Erythroblast (primary cell): ENCODE data around the gene SYT9.

ENCODE experiments used
- DNase-seq, 2 experiments: peaks; one replicate each; lab custom pipeline; 2025; lab: John Stamatoyannopoulos, UW
- GATA1 ChIP-seq: IDR thresholded peaks from 2 replicates; pipeline ENCODE4 v1.6.1; 2011; ENCODE audit warnings: low read depth, mild to moderate bottlenecking, control low read depth, low read length, moderate library complexity
- POLR2A ChIP-seq: IDR thresholded peaks from 2 replicates; pipeline ENCODE4 v1.6.1; 2011; ENCODE audit warnings: mild to moderate bottlenecking, low read length

The SYT9 gene

GRCh38 chr11:7469351-7469865 lies 217.7 kb downstream of the SYT9 start:
- no peak for DNase-seq
- TF ChIP-seq POLR2A (no peak), GATA1 (no peak)

GRCh38 chr11:7471071-7471470 lies 219.4 kb downstream of the SYT9 start:
- DNase-seq, result no peak
- TF ChIP-seq POLR2A, result no peak
- TF ChIP-seq GATA1, result no peak

DNA sequence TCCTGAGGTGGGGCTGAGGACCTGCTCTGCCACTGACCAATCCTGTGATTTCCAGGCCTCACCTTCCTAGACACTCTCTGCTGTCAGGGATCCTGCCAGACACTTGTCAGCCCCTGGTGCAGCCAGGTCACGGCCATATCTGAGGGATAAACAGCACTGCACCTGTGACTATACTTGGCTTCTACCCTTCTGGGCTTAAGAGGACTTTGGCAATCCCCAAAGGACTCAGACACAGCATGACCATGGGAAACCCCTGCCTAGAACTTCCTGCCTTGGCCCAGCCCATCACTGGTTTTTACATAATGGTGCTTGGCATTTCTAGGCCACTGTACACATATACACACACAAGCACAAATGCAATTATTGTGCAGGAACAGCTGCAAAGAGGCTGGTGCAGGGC lies 222.0 kb downstream of the SYT9 start:
- TF ChIP-seq POLR2A (no peak), GATA1 (no peak)
- no peak for DNase-seq

GRCh38 chr11:7480113-7480512 lies 228.4 kb downstream of the SYT9 start:
- no peak for TF ChIP-seq POLR2A
- TF ChIP-seq GATA1, result no peak
- no peak for DNase-seq

DNA sequence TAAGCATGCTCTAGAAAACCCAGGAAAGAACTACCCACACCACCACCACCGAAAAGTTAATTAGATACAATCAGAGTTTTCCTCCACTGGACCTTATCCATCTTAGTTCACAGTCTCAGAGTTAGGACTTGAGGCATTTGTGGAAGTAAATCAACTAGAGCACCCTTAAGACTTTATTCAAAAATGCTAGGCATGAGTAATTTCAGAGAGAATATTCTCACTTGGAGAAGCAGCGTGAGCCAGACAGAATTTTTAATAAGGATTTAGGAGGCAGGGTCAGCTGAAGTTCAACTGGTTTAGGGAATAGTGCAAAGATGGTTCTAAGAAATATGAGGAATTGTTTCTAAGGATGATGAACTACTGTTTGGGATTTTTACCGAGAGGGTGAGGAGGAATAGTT lies 232.4 kb downstream of the SYT9 start:
- TF ChIP-seq POLR2A, result no peak
- TF ChIP-seq GATA1, result no peak
- no peak for DNase-seq

GRCh38 chr11:7484645-7485044 lies 232.9 kb downstream of the SYT9 start:
- DNase-seq, result no peak
- TF ChIP-seq GATA1 (no peak), POLR2A (no peak)

GRCh38 chr11:7485186-7486097 lies 233.7 kb downstream of the SYT9 start, which contains the start of gene OLFML1:
TSS of gene OLFML1 (plus strand) at chr11:7485506. CDS start at chr11:7485876, 370 bp downstream.
- no peak for DNase-seq

GRCh38 chr11:7486098-7486780 lies 234.5 kb downstream of the SYT9 start:
- no peak for TF ChIP-seq GATA1
- no peak for TF ChIP-seq POLR2A
- no peak for DNase-seq

More at GRCh38 chr11:7485186-7486097, 233.7 kb downstream of the SYT9 start, which contains the start of gene OLFML1:
- TF ChIP-seq GATA1 (no peak), POLR2A (no peak)

- DNase-seq, result no peak
- TF ChIP-seq POLR2A (no peak), GATA1 (no peak)
These were observed 235.1 kb downstream of the SYT9 start for GRCh38 chr11:7486781-7487140.

DNA sequence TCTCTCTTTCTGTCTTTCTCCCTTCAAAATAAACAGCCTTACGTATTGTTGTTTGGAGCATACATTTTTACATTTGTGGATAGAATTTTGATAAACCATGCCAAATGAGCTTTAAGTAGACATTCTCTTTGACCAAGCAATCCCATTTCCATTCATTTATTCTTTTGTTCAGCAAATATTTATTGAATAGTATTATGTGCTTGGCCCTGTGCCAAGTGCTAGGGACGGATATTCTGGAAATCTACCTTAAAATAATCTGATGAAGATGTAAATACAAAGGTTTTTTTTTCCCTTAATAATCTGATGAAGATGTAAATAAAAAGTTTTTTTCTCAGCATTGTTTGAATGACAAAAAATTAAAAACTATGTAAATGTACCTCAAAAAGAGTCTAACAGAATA lies 235.7 kb downstream of the SYT9 start:
- DNase-seq, result no peak
- no peak for TF ChIP-seq GATA1
- TF ChIP-seq POLR2A, result no peak

- DNase-seq, result no peak
- TF ChIP-seq POLR2A (no peak), GATA1 (no peak)
These were observed 237.0 kb downstream of the SYT9 start for GRCh38 chr11:7488681-7489080.

GRCh38 chr11:7489376-7489775 lies 237.7 kb downstream of the SYT9 start:
- TF ChIP-seq POLR2A (no peak), GATA1 (no peak)
- no peak for DNase-seq

DNA sequence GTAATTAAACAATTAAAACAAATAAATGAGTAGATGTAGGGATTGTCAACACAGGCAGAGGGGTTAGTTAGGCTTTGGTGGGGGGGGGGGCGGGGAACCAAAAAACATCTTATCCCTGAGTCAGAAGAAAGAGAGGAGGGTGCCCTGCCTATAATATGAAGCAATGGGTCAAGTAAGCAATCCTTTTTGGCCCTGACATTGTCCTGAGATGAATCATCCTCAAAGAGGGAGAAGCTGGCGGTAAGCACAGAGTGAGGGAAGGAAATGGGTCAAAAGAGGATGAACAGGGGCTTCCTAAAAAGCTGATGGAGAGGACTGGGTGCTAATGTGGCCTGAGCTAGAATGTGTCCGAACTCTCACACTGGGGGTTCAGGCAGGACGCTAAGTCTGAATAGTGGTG lies 238.3 kb downstream of the SYT9 start:
- no peak for TF ChIP-seq GATA1
- TF ChIP-seq POLR2A, result no peak
- no peak for DNase-seq

- DNase-seq, result no peak
- TF ChIP-seq GATA1, result no peak
- no peak for TF ChIP-seq POLR2A
These were observed 238.8 kb downstream of the SYT9 start for GRCh38 chr11:7490535-7490934.
